Activated CD4-positive, alpha-beta T cell treated with anti-CD3 and anti-CD28 coated beads for 48 hours (primary cell): ENCODE results near the gene ONECUT2.
"Not testable (repeated sequence)": the region's sequence is repeated elsewhere in the genome, so short reads cannot be mapped to it uniquely, and the experiment has no call there.

Experiments used
- DNase-seq: peaks from one replicate; pipeline ENCODE4 v3.0.0-alpha.2; 2020

Gene ONECUT2

GRCh38 chr18:57434536-57435494 lies at the start of gene ONECUT2:
Gene ONECUT2 (plus strand): TSS chr18:57435374. CDS start chr18:57435717, 343 bp downstream.
- peak; percentile 86 for DNase-seq

- no peak for DNase-seq
Measured at GRCh38 chr18:57389271-57389670, 45.9 kb upstream of the ONECUT2 start.

- no peak for DNase-seq
Measured at GRCh38 chr18:57390044-57390443, 45.1 kb upstream of the ONECUT2 start.

- DNase-seq: not testable (repeated sequence)
Measured at GRCh38 chr18:57394749-57395148, 40.4 kb upstream of the ONECUT2 start.

GRCh38 chr18:57396831-57397230 lies 38.3 kb upstream of the ONECUT2 start:
- not testable (repeated sequence) for DNase-seq

GRCh38 chr18:57397440-57398132 lies 37.6 kb upstream of the ONECUT2 start:
- no peak for DNase-seq

- DNase-seq: no peak
Measured at GRCh38 chr18:57404345-57404744, 30.8 kb upstream of the ONECUT2 start.

- DNase-seq: no peak
Measured at GRCh38 chr18:57409650-57410049, 25.5 kb upstream of the ONECUT2 start.

- no peak for DNase-seq
Measured at GRCh38 chr18:57410749-57411148, 24.4 kb upstream of the ONECUT2 start.

GRCh38 chr18:57416542-57416941 lies 18.6 kb upstream of the ONECUT2 start:
- DNase-seq: no peak

GRCh38 chr18:57422313-57422872 lies 12.8 kb upstream of the ONECUT2 start:
- DNase-seq: no peak

- DNase-seq: no peak
Measured at GRCh38 chr18:57423821-57424220, 11.4 kb upstream of the ONECUT2 start.

- DNase-seq: no peak
Measured at GRCh38 chr18:57425096-57425495, 10.1 kb upstream of the ONECUT2 start.

- DNase-seq: no peak
Measured at GRCh38 chr18:57426187-57426586, 9.0 kb upstream of the ONECUT2 start.

- DNase-seq: no peak
Measured at GRCh38 chr18:57427429-57428201, 7.6 kb upstream of the ONECUT2 start.

GRCh38 chr18:57428221-57429150 lies 6.7 kb upstream of the ONECUT2 start:
- DNase-seq: no peak

GRCh38 chr18:57429167-57430078 lies 5.8 kb upstream of the ONECUT2 start:
- no peak for DNase-seq

- no peak for DNase-seq
Measured at GRCh38 chr18:57430079-57431001, 4.8 kb upstream of the ONECUT2 start.

- DNase-seq: no peak
Measured at GRCh38 chr18:57431002-57431382, 4.2 kb upstream of the ONECUT2 start.
